ENCODE measurements around the gene SLC27A6.
"Not testable (repeated sequence)": the region's sequence is repeated elsewhere in the genome, so short reads cannot be mapped to it uniquely, and the experiment has no call there.

SLC27A6 gene

GRCh38 chr5:129001841-129002526 is 36.7 kb downstream of the SLC27A6 start:
- no peak for DNase-seq (ENCODE audit: low spot score)

GRCh38 chr5:129002527-129002842 is 37.2 kb downstream of the SLC27A6 start:
- no peak for DNase-seq (ENCODE audit: low spot score)

- no peak for DNase-seq (ENCODE audit: low spot score)
Measured at GRCh38 chr5:129003232-129003631, 37.9 kb downstream of the SLC27A6 start.

- no peak for DNase-seq (ENCODE audit: low spot score)
Measured at GRCh38 chr5:129014185-129014584, 48.9 kb downstream of the SLC27A6 start.

- DNase-seq (ENCODE audit: low spot score): no peak
Measured at GRCh38 chr5:129018837-129019236, 53.5 kb downstream of the SLC27A6 start.

GRCh38 chr5:129019401-129019908 is 54.2 kb downstream of the SLC27A6 start:
- DNase-seq (ENCODE audit: low spot score): no peak

- no peak for DNase-seq (ENCODE audit: low spot score)
Measured at GRCh38 chr5:129020683-129021082, 55.4 kb downstream of the SLC27A6 start.

GRCh38 chr5:129021744-129022143 is 56.5 kb downstream of the SLC27A6 start:
- DNase-seq (ENCODE audit: low spot score): no peak

GRCh38 chr5:129022599-129022998 is 57.3 kb downstream of the SLC27A6 start:
- no peak for DNase-seq (ENCODE audit: low spot score)

- DNase-seq (ENCODE audit: low spot score): no peak
Measured at GRCh38 chr5:129027260-129027659, 62.0 kb downstream of the SLC27A6 start.

GRCh38 chr5:129031886-129032683 is 66.8 kb downstream of the SLC27A6 start:
- no peak for DNase-seq (ENCODE audit: low spot score)

- DNase-seq (ENCODE audit: low spot score): not testable (repeated sequence)
Measured at GRCh38 chr5:129036257-129036656, 71.0 kb downstream of the SLC27A6 start.

- DNase-seq (ENCODE audit: low spot score): no peak
Measured at GRCh38 chr5:129041196-129041881, 76.1 kb downstream of the SLC27A6 start.

- no peak for DNase-seq (ENCODE audit: low spot score)
Measured at GRCh38 chr5:129042306-129042705, 77.0 kb downstream of the SLC27A6 start.

- no peak for DNase-seq (ENCODE audit: low spot score)
Measured at GRCh38 chr5:129043894-129044293, 78.6 kb downstream of the SLC27A6 start.

GRCh38 chr5:129046151-129046550 is 80.9 kb downstream of the SLC27A6 start:
- no peak for DNase-seq (ENCODE audit: low spot score)

GRCh38 chr5:129048509-129048908 is 83.2 kb downstream of the SLC27A6 start:
- no peak for DNase-seq (ENCODE audit: low spot score)

GRCh38 chr5:129049126-129049799 is 84.0 kb downstream of the SLC27A6 start:
- no peak for DNase-seq (ENCODE audit: low spot score)

- no peak for DNase-seq (ENCODE audit: low spot score)
Measured at GRCh38 chr5:129051283-129051682, 86.0 kb downstream of the SLC27A6 start.

GRCh38 chr5:129053438-129053837 is 88.2 kb downstream of the SLC27A6 start:
- no peak for DNase-seq (ENCODE audit: low spot score)

- no peak for DNase-seq (ENCODE audit: low spot score)
Measured at GRCh38 chr5:129057329-129057728, 92.0 kb downstream of the SLC27A6 start.

- no peak for DNase-seq (ENCODE audit: low spot score)
Measured at GRCh38 chr5:129061849-129062248, 96.6 kb downstream of the SLC27A6 start.

All from RKO (cell line).